A549 (cell line): ENCODE results near the gene BNC2. TPM values are rescaled to one million over a fixed set of nuclear protein-coding genes. Genes with fewer than 3 reads are reported as not detected.

Source experiments
- ATAC-seq, 2 experiments: fragments of 200-7000 bp in 1 of 2; fragments of >200 bp in 1 of 2; cut with Nextera tagmentation in 1 of 2; cut with Tn5 transposase in 1 of 2; 3 replicates each; pipeline versions ENCODE4 v1.8.0 to v1.9.1; 2018 to 2020; ENCODE audit warnings: mild to moderate bottlenecking in 1 of 2, moderate library complexity in 1 of 2
- CTCF ChIA-PET: fragments of 300-600 bp; sonication (Branson Sonifier 250); formaldehyde crosslinking; extraction: SDS; loops from one replicate; lab custom pipeline; 2021; ENCODE audit warnings: antibody characterized with exemption, inconsistent platforms; lab: Yijun Ruan, JAX
- POLR2A ChIA-PET: fragments of 350-600 bp; formaldehyde crosslinking; extraction: SDS; loops from one replicate; lab custom pipeline; 2021; ENCODE audit warnings: antibody characterized with exemption, inconsistent platforms; lab: Yijun Ruan, JAX
- DNase-seq, 2 experiments: peaks; one replicate each; pipeline versions ENCODE4 v3.0.0 to v3.0.0-alpha.2; 2011 to 2016; ENCODE audit warnings: low read depth in 1 of 2, low spot score in 1 of 2
- FAIRE-seq: peaks from 2 replicates; lab custom pipeline; 2011; peaks lifted over from hg19 to GRCh38; lab: Jason Lieb, UNC
- H3K27ac ChIP-seq, 2 experiments: fragments of >200 bp; sonication (Bioruptor Twin); formaldehyde crosslinking; 3 replicates each; pipeline ENCODE4 v1.5.1; 2016 to 2017
- H3K4me1 ChIP-seq: fragments of >200 bp; sonication (Bioruptor Twin); formaldehyde crosslinking; 3 replicates; pipeline ENCODE4 v1.6.1; 2016
- H3K4me2 ChIP-seq: fragments of >200 bp; sonication (Bioruptor Twin); formaldehyde crosslinking; 3 replicates; pipeline ENCODE4 v1.6.1; 2016
- H3K4me3 ChIP-seq: fragments of >200 bp; sonication (Bioruptor Twin); formaldehyde crosslinking; 3 replicates; pipeline ENCODE4 v1.5.1; 2016
- H3K9me3 ChIP-seq: fragments of >200 bp; sonication (Bioruptor Twin); formaldehyde crosslinking; 3 replicates; pipeline ENCODE4 v1.6.1; 2016
- BCL3 ChIP-seq: fragments of >200 bp; sonication (Bioruptor Twin); formaldehyde crosslinking; IDR thresholded peaks from 3 replicates; pipeline ENCODE4 v1.6.1; 2016
- BHLHE40 ChIP-seq: IDR thresholded peaks from 2 replicates; pipeline ENCODE4 v1.6.1; 2012; ENCODE audit warnings: low read depth, low read length, inconsistent platforms
- CBX8 ChIP-seq: fragments of 200-600 bp; sonication (generic); IDR thresholded peaks from 2 replicates; pipeline ENCODE4 v1.6.1; 2016
- CHD4 ChIP-seq: fragments of 200-600 bp; sonication (generic); IDR thresholded peaks from 2 replicates; pipeline ENCODE4 v1.6.1; 2016; ENCODE audit warnings: antibody characterized with exemption, mild to moderate bottlenecking, borderline replicate concordance
- E2F6 ChIP-seq: IDR thresholded peaks from 2 replicates; pipeline ENCODE4 v1.6.1; 2012; ENCODE audit warnings: low read depth, borderline replicate concordance
- EHF ChIP-seq: fragments of 250-450 bp; sonication (Bioruptor Pico); IDR thresholded peaks from 2 replicates; pipeline ENCODE4 v1.5.0; 2020; ENCODE audit warnings: mild to moderate bottlenecking
- HEYL ChIP-seq: fragments of 250-450 bp; sonication (Bioruptor Pico); IDR thresholded peaks from 2 replicates; pipeline ENCODE4 v1.8.0; 2021; ENCODE audit warnings: mild to moderate bottlenecking, moderate library complexity
- HOXB5 ChIP-seq: fragments of 250-450 bp; sonication (Bioruptor Pico); IDR thresholded peaks from 2 replicates; pipeline ENCODE4 v1.5.0; 2020; ENCODE audit warnings: mild to moderate bottlenecking, moderate library complexity
- NPAS2 ChIP-seq: fragments of 250-450 bp; sonication (Bioruptor Pico); IDR thresholded peaks from 2 replicates; pipeline ENCODE4 v1.8.0; 2022; ENCODE audit warnings: mild to moderate bottlenecking, moderate library complexity, borderline replicate concordance
- TP53 ChIP-seq: fragments of 250-450 bp; sonication (Bioruptor Pico); IDR thresholded peaks from 2 replicates; pipeline ENCODE4 v1.5.0; 2021; ENCODE audit warnings: mild to moderate bottlenecking, moderate library complexity
- USF2 ChIP-seq: fragments of 450-650 bp; IDR thresholded peaks from 2 replicates; pipeline ENCODE4 v1.6.1; 2014; ENCODE audit warnings: antibody characterized with exemption
- ZSCAN20 ChIP-seq: fragments of 250-450 bp; sonication (Bioruptor Pico); IDR thresholded peaks from 2 replicates; pipeline ENCODE4 v1.8.0; 2022; ENCODE audit warnings: mild to moderate bottlenecking, moderate library complexity
- WGBS: methylation state at CpG from one replicate; pipeline ENCODE4 v1.1.6; 2017; ENCODE audit errors: missing lambda C conversion rate; 5-methylcytosine and 5-hydroxymethylcytosine counted together
- polyA plus RNA-seq, 4 experiments: library from polyadenylated mRNA; depleted of rRNA in 3 of 4; stranded (reverse); fragments of >200 nt; fragmentation: RNase III in 1 of 4; extraction: RNeasy Plus Mini Kit Qiagen cat#74134 plus additional on column Dnase treatment in 1 of 4; gene quantifications; 2 replicates in 3 of 4; 3 replicates in 1 of 4; pipeline ENCODE4 v1.2.3, GENCODE V29; 2011 to 2017
- TF ChIP-seq, protein P1 (sequence below): fragments of 150-350 bp; IDR thresholded peaks from 2 replicates; pipeline ENCODE4 v1.6.1; 2014; ENCODE audit warnings: low read depth, mild to moderate bottlenecking, low read length
- TF ChIP-seq, protein P2 (sequence below): fragments of >200 bp; sonication (Bioruptor Twin); formaldehyde crosslinking; IDR thresholded peaks from 3 replicates; pipeline ENCODE4 v1.5.1; 2016
- TF ChIP-seq, protein P3 (sequence below): IDR thresholded peaks from 2 replicates; pipeline ENCODE4 v1.6.1; 2012

The BNC2 gene
- polyA plus RNA-seq, 2 of the 4 experiments (the other 2 are of a cell fraction): 6.2 to 7.5 TPM

GRCh38 chr9:16656432-16657169 is 213.9 kb downstream of the BNC2 start:
- DNase-seq (no peak), ATAC-seq (no peak), FAIRE-seq (no peak)
- no peaks in the 10 kb centered on the region for H3K9me3 ChIP-seq
- no peak overlapping the region for H3K4me2 ChIP-seq
- no peak for TF ChIP-seq NPAS2 (CRISPR knock-in tag)
- no peak for TF ChIP-seq BHLHE40
- no peak for TF ChIP-seq CBX8
- TF ChIP-seq EHF (CRISPR knock-in tag): no peak
- TF ChIP-seq TP53 (CRISPR knock-in tag): no peak
- TF ChIP-seq USF2: no peak
- TF ChIP-seq HEYL (CRISPR knock-in tag): no peak
- TF ChIP-seq, protein P1, sequence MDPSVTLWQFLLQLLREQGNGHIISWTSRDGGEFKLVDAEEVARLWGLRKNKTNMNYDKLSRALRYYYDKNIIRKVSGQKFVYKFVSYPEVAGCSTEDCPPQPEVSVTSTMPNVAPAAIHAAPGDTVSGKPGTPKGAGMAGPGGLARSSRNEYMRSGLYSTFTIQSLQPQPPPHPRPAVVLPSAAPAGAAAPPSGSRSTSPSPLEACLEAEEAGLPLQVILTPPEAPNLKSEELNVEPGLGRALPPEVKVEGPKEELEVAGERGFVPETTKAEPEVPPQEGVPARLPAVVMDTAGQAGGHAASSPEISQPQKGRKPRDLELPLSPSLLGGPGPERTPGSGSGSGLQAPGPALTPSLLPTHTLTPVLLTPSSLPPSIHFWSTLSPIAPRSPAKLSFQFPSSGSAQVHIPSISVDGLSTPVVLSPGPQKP: no peak
- no peak for TF ChIP-seq E2F6
- TF ChIP-seq, protein P2, sequence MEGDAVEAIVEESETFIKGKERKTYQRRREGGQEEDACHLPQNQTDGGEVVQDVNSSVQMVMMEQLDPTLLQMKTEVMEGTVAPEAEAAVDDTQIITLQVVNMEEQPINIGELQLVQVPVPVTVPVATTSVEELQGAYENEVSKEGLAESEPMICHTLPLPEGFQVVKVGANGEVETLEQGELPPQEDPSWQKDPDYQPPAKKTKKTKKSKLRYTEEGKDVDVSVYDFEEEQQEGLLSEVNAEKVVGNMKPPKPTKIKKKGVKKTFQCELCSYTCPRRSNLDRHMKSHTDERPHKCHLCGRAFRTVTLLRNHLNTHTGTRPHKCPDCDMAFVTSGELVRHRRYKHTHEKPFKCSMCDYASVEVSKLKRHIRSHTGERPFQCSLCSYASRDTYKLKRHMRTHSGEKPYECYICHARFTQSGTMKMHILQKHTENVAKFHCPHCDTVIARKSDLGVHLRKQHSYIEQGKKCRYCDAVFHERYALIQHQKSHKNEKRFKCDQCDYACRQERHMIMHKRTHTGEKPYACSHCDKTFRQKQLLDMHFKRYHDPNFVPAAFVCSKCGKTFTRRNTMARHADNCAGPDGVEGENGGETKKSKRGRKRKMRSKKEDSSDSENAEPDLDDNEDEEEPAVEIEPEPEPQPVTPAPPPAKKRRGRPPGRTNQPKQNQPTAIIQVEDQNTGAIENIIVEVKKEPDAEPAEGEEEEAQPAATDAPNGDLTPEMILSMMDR: no peak
- TF ChIP-seq, protein P3, sequence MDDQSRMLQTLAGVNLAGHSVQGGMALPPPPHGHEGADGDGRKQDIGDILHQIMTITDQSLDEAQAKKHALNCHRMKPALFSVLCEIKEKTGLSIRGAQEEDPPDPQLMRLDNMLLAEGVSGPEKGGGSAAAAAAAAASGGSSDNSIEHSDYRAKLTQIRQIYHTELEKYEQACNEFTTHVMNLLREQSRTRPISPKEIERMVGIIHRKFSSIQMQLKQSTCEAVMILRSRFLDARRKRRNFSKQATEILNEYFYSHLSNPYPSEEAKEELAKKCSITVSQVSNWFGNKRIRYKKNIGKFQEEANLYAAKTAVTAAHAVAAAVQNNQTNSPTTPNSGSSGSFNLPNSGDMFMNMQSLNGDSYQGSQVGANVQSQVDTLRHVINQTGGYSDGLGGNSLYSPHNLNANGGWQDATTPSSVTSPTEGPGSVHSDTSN: no peak
- H3K27ac ChIP-seq: no peak overlapping the region
- ChIA-PET CTCF (interaction anchor here (0.7 kb wide), 1 partner anchor 824 kb away, joined by 3 read pairs; no protein-coding TSS in a partner anchor), POLR2A (no interaction called here)
- no peak overlapping the region for H3K4me3 ChIP-seq
- WGBS: 87% methylated on average over 2 of the region's 2 CpGs
- peaks cover 24% of the 10 kb centered on the region for H3K4me1 ChIP-seq

DNA sequence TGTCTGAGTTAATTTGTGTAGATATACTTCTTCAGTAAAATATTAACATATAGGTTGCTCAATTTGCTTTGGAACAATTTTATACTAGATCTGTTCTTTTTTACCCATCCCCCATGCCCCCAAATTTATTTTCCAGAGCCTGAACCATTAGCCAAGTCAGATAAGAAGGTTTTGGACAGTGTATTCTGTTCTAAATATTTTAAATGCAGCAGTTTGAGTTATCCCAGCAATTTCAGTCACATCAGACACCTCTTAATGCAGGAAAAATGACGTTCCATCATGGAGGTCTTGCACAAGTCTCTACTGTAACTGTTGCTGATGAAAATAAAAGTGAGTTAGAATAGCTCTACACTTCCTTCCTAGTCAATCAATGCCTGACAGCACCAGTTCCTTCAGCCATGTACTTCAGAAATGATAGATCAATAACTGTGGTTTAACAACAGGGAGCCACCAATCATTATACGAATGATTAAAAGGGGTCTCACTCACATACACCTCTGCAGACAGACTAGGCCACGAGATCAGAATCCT is 215.8 kb downstream of the BNC2 start:
- H3K4me1 ChIP-seq: peaks cover 24% of the 10 kb centered on the region

More for the DNA sequence above, 215.8 kb downstream of the BNC2 start:
- Histone ChIP-seq H3K27ac (no peak overlapping the region), H3K4me2 (peak overlapping the region; percentile 57), H3K9me3 (no peaks in the 10 kb centered on the region), H3K4me3 (no peak overlapping the region)
- ATAC-seq (no peak), DNase-seq (no peak), FAIRE-seq (no peak)
- ChIA-PET POLR2A (no interaction called here), CTCF (no interaction called here)
- WGBS: 79% methylated on average over 3 of the region's 3 CpGs
- TF ChIP-seq BCL3 (no peak), TP53 (CRISPR knock-in tag) (no peak), HOXB5 (CRISPR knock-in tag) (no peak), ZSCAN20 (CRISPR knock-in tag) (no peak), CHD4 (no peak)
